PC-9 (cell line): ENCODE results near the gene POLRMT. TPM values are rescaled to one million over a fixed set of nuclear protein-coding genes. Genes with fewer than 3 reads are reported as not detected.

Experiments
- BruUV-seq: library from RNA; stranded (reverse); fragments of 400-500 nt; replicated peaks from 2 replicates; lab custom pipeline; 2021; lab: Mats Ljungman, UMichigan
- CTCF ChIA-PET: fragments of 300-600 bp; sonication (Branson Sonifier 250); formaldehyde crosslinking; loops from one replicate; lab custom pipeline; 2022; ENCODE audit warnings: antibody characterized with exemption; lab: Charles Lee
- POLR2A ChIA-PET: fragments of 300-600 bp; sonication (Branson Sonifier 250); formaldehyde crosslinking; loops from one replicate; lab custom pipeline; 2022; ENCODE audit warnings: antibody characterized with exemption; ENCODE audit not compliant: unreplicated experiment; lab: Charles Lee
- DNase-seq, 2 experiments: peaks; one replicate each; pipeline versions ENCODE4 v3.0.0 to v3.0.0-alpha.2; 2015 to 2022; ENCODE audit warnings: mixed read lengths in 1 of 2
- H2AFZ ChIP-seq: fragments of 200-600 bp; sonication (generic); 2 replicates; pipeline ENCODE4 v1.8.1; 2017; ENCODE audit warnings: antibody characterized with exemption
- H3F3A ChIP-seq: fragments of 200-600 bp; sonication (generic); 2 replicates; pipeline ENCODE4 v1.8.1; 2017; ENCODE audit warnings: antibody characterized with exemption, mild to moderate bottlenecking, low read depth; ENCODE audit not compliant: insufficient read depth
- H3K27ac ChIP-seq: fragments of 200-600 bp; sonication (generic); 2 replicates; pipeline ENCODE4 v1.6.1; 2016; ENCODE audit warnings: mixed run types
- H3K27me3 ChIP-seq: fragments of 200-600 bp; sonication (generic); 2 replicates; pipeline ENCODE4 v1.6.1; 2016; ENCODE audit warnings: low read depth, mixed run types; ENCODE audit not compliant: insufficient read depth
- H3K36me3 ChIP-seq: fragments of 200-600 bp; sonication (generic); 2 replicates; pipeline ENCODE4 v1.6.1; 2016; ENCODE audit warnings: low read depth, mixed run types
- H3K4me1 ChIP-seq: fragments of 200-600 bp; sonication (generic); replicated peaks from 2 replicates; pipeline ENCODE4 v1.6.1; 2016; ENCODE audit warnings: mixed run types; ENCODE audit not compliant: insufficient read depth
- H3K4me2 ChIP-seq: fragments of 200-600 bp; sonication (generic); 2 replicates; pipeline ENCODE4 v1.6.1; 2017; ENCODE audit warnings: mixed run types
- H3K4me3 ChIP-seq: fragments of 200-600 bp; sonication (generic); 2 replicates; pipeline ENCODE4 v1.6.1; 2016; ENCODE audit warnings: mixed run types
- H3K79me2 ChIP-seq: fragments of 200-600 bp; sonication (generic); 2 replicates; pipeline ENCODE4 v1.6.1; 2017; ENCODE audit warnings: low read depth, mixed run types
- H3K9me2 ChIP-seq: fragments of 200-600 bp; sonication (generic); 2 replicates; pipeline ENCODE4 v1.8.1; 2017; ENCODE audit warnings: mild to moderate bottlenecking; ENCODE audit not compliant: insufficient read depth
- H3K9me3 ChIP-seq: fragments of 200-600 bp; sonication (generic); 2 replicates; pipeline ENCODE4 v1.8.1; 2016; ENCODE audit warnings: low read depth; ENCODE audit not compliant: insufficient read depth
- H4K20me1 ChIP-seq: fragments of 200-600 bp; sonication (generic); 2 replicates; pipeline ENCODE4 v1.8.1; 2017; ENCODE audit not compliant: insufficient read depth
- CTCF ChIP-seq: fragments of 200-600 bp; sonication (generic); conservative IDR thresholded peaks from 2 replicates; pipeline ENCODE4 v1.6.1; 2017; ENCODE audit warnings: mixed run types, antibody characterized with exemption, mild to moderate bottlenecking, moderate library complexity
- EZH2 ChIP-seq: fragments of 200-600 bp; sonication (generic); IDR thresholded peaks from 2 replicates; pipeline ENCODE4 v1.8.0; 2017; ENCODE audit warnings: antibody characterized with exemption, low read depth
- intact Hi-C: fragments of 100-400 bp; cut with micrococcal nuclease; formaldehyde crosslinking; loops from one replicate; pipeline ENCODE4 v1.10.0; 2022; ENCODE audit not compliant: unreplicated experiment
- total RNA-seq: library from RNA; stranded (reverse); gene quantifications from 2 replicates; pipeline ENCODE4 v1.2.3, GENCODE V29; 2021

The POLRMT gene
- total RNA-seq, 1 experiment from 2014 or later: 46.4 TPM

GRCh38 chr19:575527-576506 lies 57.5 kb downstream of the POLRMT start:
- Histone ChIP-seq H3F3A (peaks cover 43% of the 10 kb centered on the region), H3K36me3 (no peaks in the 10 kb centered on the region; the same call in 1 of the 2 replicates), H4K20me1 (peaks cover 65% of the 10 kb centered on the region), H3K4me1 (peaks cover 35% of the 10 kb centered on the region), H3K27ac (peak overlapping the region; percentile 58), H3K4me2 (peak overlapping the region; percentile 83), H3K27me3 (no peaks in the 10 kb centered on the region), H2AFZ (no peak overlapping the region), H3K9me3 (no peaks in the 10 kb centered on the region), H3K79me2 (peaks cover 79% of the 10 kb centered on the region), H3K4me3 (peak overlapping the region; percentile 97), H3K9me2 (no peaks in the 10 kb centered on the region)
- TF ChIP-seq CTCF: no peak
- no peak for TF ChIP-seq EZH2
- CTCF ChIA-PET: interaction anchor here (0.7 kb wide), 1 partner anchor 69 kb away, joined by 4 read pairs; no protein-coding TSS in a partner anchor
- POLR2A ChIA-PET: interaction anchor here (0.6 to 1.0 kb wide), 5 partner anchors 11 to 104 kb away, joined by 4 to 24 read pairs (median 6); no protein-coding TSS in a partner anchor
- DNase-seq: peak; percentile 68 to 79
- BruUV-seq: no TSS peak
- intact Hi-C loops: loop anchor here (1.0 to 10.0 kb wide), 2 partner anchors 41 to 349 kb away; partner anchors contain the start of gene ARID3A

GRCh38 chr19:574658-575526 lies 58.4 kb downstream of the POLRMT start:
- peak overlapping the region; percentile 97 for H3K4me3 ChIP-seq
- no peaks in the 10 kb centered on the region for H3K9me3 ChIP-seq
- H3K9me2 ChIP-seq: no peaks in the 10 kb centered on the region
- H2AFZ ChIP-seq: no peak overlapping the region
- peaks cover 48% of the 10 kb centered on the region for H3F3A ChIP-seq
- no peak for TF ChIP-seq EZH2
- TF ChIP-seq CTCF: no peak
- peaks cover 35% of the 10 kb centered on the region for H3K4me1 ChIP-seq
- peaks cover 73% of the 10 kb centered on the region for H3K79me2 ChIP-seq
- H3K27ac ChIP-seq: peak overlapping the region; percentile 37; the same call in 1 of the 2 replicates
- ChIA-PET CTCF (no interaction called here), POLR2A (interaction anchor here (0.6 to 0.7 kb wide), 3 partner anchors 19 to 102 kb away, joined by 3 to 20 read pairs (median 5); no protein-coding TSS in a partner anchor)
- BruUV-seq: no TSS peak
- intact Hi-C loops: loop anchor here (10.0 kb wide), 1 partner anchor 350 kb away; the partner anchor contains the start of gene ARID3A
- H4K20me1 ChIP-seq: peaks cover 58% of the 10 kb centered on the region
- H3K27me3 ChIP-seq: no peaks in the 10 kb centered on the region
- peak; percentile 49 to 53 for DNase-seq
- no peaks in the 10 kb centered on the region; the same call in 1 of the 2 replicates for H3K36me3 ChIP-seq
- peak overlapping the region; percentile 83 for H3K4me2 ChIP-seq

DNA sequence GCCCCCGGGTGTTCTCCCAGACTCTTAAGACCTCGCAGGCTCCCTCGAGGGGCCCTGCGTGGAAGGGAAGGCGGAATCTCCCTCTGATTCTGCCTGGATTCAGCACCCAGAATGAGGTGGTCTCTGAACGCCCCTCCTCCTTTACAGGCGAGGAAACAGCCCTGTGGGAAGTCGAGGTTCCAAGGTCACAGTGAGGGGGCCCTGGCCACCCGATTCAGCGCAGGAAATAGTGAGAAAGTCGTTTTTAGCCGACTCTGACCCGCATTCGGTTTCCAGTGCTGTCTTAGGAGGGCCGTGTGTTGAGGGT lies 59.9 kb downstream of the POLRMT start:
- peaks cover 44% of the 10 kb centered on the region for H4K20me1 ChIP-seq
- H3K79me2 ChIP-seq: peaks cover 59% of the 10 kb centered on the region
- no TSS peak for BruUV-seq
- no peaks in the 10 kb centered on the region for H3K9me3 ChIP-seq
- no peaks in the 10 kb centered on the region for H3K27me3 ChIP-seq
- H2AFZ ChIP-seq: 0 out of 2 replicates have a peak overlapping the region, but pooled peaks have one; percentile 62
- no peaks in the 10 kb centered on the region for H3K9me2 ChIP-seq
- TF ChIP-seq CTCF: no peak
- no peak for TF ChIP-seq EZH2
- intact Hi-C loops: loop anchor here (2.0 to 10.0 kb wide), 2 partner anchors 223 to 351 kb away; partner anchors contain the start of genes ARID3A and PTBP1
- peaks cover 51% of the 10 kb centered on the region for H3F3A ChIP-seq
- H3K4me1 ChIP-seq: peaks cover 35% of the 10 kb centered on the region
- ChIA-PET CTCF (no interaction called here), POLR2A (no interaction called here)
- no peaks in the 10 kb centered on the region; the same call in 1 of the 2 replicates for H3K36me3 ChIP-seq
- peak overlapping the region; percentile 83 for H3K4me2 ChIP-seq
- peak overlapping the region; percentile 46 for H3K27ac ChIP-seq
- peak overlapping the region; percentile 97 for H3K4me3 ChIP-seq
- DNase-seq: no peak
